NOMO-1 (cell line): ENCODE measurements around the gene AK5.

ENCODE experiments used
- DNase-seq, 2 experiments: peaks; one replicate each; lab custom pipeline; 2025; ENCODE audit not compliant: unreplicated experiment in 2 of 2; lab: John Stamatoyannopoulos, UW

Gene AK5

DNA sequence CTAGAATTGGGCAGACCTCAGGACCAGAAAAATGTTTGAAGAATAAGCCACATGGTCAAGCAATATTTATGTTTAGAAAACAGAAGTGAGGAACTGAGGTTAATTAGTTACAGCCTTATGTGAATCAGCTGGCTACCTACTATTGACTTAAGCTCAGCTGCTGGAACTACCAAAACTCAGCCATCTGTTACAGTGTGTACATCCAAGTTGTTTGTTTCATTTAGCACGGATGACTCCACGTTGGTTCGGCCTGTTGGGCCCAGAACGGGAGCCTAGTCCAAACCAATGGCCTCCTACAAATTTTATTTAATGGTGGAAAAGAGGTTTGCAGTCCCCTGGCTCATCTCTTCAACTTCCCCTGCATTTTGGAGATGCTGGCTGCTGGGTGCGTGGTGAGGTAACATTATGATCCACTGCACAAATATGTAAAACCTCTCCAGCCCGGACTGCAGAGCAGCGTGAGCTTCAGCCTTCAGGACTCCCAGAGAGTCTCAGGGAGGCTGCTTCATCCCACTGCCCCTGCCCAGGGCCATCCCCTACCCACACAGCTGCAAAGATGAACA, 257.2 kb downstream of the AK5 start:
- DNase-seq, result peak in 1 of 2 experiments; percentile 39

DNA sequence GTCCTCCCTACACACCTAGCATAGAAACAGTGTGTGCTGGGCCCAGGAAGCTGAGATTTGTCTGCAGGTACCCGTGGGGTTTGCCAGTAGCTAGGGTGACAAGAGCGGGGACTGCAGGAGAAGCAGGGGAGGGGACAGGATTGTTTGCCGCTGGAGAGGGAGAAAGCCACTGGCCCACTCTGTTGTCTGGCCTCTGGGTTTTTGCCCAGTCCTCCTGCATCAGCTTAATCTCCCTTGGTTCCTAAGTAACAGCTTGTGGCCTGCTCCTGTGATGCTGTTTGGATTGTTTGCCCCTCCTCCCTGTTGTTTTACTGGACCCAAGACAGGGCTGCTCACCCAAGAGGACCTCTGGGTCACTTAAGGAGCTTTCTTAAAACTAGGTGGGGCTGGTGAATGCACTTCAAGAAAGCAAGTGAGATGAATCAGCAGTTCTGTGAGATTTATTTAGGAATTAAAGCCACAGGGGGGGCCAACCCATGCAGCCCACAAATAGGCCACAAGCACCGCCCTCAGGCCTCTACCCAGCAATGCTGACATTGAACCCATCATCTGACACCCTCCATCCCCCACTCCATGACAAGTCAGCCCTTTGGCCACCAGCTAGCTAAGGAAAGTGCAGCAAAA, 257.8 kb downstream of the AK5 start:
- peak; percentile 14 to 41 for DNase-seq

DNA sequence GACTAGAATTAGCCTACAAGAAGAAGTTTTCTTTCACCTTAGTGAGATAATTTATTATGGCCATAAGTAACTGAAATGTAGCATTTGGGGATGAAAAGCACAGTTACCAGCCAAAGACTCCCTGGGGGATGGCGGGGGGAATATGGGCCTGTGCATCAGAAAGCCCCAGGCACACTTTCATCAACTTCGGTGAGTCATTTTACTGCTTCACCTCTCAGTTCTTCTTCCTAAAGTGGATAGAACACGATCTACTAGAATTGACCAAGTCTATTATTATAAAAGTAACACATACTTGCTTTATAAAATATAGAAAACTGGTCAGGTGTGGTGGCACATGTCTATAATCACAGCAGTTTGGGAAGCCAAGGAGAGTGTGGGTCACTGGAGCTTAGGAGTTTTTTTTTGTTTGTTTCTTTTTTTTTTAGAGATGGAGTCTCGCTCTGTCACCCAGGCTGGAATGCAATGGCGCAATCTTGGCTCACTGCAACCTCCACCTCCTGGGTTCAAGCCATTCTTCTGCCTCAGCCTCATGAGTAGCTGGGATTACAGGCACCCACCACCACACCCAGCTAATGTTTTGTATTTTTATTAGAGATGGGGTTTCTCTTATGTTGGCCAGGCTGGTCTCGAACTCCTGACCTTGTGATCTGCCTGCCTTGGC, 258.8 kb downstream of the AK5 start:
- DNase-seq, result peak; percentile 24 to 62

DNA sequence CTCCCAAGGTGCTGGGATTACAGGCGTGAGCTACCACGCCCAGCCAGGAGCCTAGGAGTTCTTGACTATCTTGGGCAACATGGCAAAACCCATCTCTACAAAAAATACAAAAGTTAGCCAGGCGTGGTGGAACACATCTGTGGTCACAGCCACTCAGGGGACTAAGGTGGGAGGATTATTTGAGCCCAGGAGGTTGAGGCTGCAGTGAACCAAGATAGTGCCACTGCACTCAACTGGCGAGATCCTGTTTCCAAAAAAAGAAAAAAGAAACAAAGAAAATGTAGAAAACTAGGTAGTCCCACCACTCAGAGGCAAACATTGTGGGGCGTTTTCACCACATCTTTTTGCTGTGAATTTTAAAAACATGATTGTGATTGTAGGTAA, 259.3 kb downstream of the AK5 start:
- DNase-seq, result no peak

DNA sequence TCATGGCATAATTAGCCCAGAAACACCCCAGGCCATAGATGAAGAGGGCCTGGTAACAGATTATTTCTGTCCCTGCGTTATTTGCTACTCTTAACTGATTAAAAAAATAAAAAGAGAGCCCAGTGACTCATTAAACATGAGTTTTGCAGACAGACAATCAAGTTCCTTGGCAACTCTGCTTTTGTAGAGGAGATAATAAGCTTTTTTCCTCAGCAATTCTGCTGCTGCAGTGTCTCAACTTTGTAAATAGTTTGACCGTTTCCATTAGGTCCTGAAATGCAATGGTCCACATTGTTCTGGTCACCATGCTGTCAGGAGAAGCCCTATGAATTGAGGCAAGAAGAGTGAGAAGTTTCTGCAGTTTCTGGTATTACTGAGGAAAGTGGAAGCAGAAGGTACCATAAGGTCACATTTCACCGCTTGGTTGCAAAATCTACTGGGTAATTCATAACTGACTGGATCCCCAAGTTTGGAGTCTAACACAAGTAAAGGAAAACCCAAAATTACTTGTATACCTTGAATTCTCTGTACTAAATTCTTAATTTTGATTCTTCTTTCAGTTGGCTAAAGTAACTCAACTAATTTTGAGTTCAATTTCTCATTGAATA, 261.1 kb downstream of the AK5 start:
- DNase-seq, result peak; percentile 20 to 79

DNA sequence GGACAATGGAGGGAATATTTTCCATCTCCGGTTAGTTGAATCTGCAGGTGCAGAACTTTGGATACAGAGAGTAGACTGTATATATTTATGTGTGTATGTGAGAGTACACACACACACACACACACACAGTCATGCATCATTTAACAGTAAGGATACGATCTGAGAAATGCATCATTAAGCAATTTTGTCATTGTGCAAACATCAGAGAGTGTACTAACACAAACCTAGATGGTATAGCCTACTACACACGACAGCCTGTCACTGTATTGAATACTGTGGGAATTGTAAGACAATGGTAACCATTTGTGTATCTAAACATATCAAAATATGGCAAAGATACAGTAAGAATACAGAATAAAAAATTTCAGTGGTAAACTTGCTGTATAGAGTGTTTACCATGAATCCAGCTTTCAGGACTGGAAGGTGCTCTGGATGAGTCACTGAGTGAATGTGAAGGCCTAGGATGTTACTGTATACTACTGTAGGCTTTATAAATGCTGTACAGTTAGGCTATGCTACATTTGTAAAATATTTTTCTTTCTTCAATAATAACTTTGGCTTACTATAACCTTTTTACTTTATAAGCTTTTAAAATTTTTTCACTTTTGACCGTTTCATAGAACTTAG, 262.1 kb downstream of the AK5 start:
- DNase-seq, result no peak

DNA sequence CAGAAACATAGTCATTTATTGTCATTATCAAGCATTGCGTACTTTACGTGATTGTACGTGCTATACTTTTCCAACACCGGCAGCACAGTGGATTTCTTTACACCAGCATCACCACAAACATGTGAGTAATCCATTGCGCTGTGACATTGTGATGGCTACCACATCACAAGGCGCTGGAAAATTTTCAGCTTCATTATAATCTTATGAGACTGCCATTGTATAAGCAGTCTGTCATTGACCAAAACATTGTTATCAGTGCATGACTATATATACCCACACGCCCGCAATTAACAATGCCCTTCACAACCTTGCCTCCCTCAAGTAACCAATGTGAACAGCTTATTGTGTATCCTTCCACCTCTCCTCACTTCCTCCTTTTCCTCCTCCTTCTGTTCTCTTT, 263.0 kb downstream of the AK5 start:
- DNase-seq, result no peak

DNA sequence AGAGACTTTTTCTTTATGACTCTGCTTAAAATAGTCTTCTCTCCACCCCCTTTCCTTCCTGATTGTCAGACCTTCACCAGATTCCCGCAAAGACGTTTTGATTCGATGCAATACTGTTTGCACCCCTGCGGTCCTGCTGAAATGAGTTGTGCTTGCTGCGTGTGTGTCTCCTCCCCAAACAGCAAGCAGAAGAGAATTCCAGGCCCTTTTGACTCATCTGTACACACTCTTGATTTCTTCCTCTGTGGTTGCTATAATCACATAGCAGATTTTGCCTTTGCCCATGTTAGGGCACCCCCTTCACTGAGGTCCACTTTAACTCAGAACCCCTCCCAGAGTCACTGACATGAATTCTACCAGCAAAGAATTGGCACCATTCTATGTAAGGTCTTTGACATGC, 264.2 kb downstream of the AK5 start:
- no peak for DNase-seq

DNA sequence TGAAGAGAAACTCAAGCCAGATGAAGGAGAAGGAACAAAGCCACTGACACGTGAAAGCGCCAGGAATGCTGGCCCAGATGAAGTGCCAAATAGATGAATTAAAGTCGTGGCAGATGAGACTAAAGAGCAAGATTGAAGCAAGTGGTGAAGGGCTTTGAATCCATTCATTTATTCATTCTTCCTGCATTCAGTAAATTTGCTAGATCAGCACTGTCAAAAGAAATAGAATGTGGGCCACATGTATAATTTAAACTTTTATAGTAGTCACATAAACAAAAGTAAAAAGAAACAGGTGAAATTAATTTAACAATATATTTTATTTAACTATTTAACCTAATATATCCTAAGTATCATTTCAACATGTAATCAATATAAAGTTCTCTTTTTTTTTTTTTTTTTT, 265.1 kb downstream of the AK5 start:
- DNase-seq, result no peak

DNA sequence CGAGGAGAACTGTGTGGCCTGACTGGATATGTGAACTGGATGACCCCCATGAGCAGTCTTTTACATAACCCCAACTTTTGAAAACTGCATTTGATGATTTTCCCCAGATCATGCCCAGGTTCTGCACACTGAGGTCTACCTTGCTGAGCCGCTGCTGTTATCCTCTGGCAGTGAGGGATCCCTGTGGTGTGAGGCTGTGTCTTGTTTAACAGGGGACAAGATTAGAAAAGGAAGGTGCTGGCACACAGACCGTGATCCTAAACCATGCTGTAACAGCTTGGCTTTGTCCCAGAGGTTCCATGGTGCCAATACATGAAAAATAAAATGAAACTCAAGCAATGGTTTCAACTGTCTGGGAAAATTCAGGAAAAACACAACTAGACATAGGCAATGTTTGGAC, 266.5 kb downstream of the AK5 start:
- DNase-seq, result no peak

DNA sequence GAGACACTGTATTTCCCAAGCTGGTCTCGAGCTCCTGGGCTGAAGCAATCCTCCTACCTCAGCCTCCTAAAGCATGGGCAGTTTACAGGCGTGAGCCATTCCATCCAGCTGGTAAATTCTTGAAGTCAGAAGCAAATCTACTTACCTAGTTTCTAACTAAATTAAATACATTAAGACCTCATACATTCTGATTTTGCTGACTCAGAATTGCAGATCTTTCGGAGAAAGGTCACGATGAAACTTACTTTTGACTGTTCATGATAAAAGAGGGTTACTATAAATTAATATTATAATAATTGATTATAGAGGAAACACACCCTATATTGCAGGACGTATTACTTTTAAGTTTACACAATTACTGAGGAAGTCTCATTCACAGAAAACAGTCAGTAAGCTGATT, 268.3 kb downstream of the AK5 start:
- DNase-seq, result no peak

DNA sequence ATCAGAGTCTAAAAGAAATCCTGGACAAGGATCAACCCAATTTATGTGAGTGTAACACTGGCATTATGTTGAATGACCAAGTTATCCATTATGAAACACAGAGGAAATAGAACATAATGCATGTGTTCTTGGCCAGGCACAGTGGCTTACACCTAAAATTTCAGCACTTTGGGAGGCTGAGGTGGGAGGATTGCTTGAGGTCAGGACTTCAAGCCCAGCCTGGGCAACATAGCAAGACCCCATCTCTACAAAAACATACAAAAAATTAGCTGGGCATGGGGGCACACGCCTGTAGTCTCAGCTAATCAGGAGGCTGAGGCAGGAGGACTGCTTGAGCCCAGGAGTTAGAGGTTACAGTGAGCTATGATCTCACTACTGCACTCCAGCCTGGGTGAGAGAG, 270.8 kb downstream of the AK5 start:
- DNase-seq, result no peak

DNA sequence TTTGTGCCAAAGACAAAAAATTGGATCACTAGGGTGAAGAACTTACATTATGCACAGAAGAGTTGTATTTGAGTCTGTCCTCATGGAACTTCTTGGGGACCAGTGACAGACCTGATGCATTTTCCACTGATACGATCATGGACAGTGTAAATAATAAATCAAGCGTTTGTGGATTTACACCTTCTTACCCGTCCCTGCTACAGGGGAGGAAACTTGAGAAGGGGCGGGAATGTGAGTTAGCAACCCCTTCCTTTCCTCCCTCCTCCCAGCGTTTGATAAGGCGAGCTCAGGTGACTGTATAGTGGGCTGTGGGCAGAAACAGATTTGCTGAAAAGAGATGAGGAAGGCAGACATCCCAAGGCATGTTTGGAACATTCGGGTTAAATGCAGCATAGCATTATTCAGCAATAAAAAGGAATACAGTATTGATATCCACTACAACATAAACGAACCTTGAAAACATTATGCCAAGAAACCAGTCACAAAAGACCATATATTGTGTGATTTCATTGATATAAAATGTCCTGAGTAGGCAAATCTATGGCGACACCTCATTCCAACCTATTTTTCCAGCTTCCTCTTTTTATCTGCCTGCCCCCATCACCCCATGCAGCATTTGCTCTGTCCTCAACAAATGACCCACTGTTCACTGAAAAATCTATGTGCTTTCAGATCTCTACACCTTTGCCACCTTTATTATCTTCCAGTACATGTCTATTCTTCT, 271.9 kb downstream of the AK5 start:
- no peak for DNase-seq

DNA sequence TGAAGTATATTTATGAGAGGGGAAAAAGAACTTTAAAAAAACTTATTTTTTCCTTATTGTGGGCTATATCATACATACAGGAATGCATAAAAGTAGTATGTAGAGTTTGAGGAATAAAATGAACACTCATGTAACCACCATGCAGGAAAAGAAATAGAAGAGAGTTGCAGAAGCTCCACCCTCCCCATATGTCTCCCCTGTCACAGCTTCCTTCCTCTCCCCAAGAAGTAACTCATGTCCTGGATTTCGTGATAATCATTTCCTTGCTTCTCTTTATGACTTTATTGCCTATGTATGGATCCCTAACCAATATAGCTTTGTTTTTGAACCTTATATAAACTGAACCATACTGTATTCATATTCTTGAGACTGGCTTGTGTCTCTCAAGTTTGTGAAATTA, 274.2 kb downstream of the AK5 start:
- DNase-seq, result peak in 1 of 2 experiments; percentile 59

DNA sequence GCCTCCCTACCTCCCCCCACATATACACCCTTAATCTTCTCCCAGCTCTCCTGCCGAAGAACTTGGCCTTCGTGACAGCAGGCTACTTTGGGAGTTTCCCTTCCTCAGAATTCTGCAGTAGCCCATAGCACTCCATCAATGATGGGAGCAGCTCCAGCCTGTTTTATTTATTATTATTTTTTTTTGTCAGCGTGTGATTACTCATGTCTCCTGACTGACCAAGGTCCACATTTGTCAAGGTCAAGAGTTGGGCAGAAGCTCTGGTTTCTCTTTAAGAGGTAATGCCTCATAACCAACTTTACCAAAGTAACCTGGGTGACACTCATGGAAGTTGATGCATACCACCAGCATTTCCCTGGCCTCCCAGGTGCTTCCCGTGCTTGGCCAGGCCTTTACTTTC, 275.2 kb downstream of the AK5 start:
- DNase-seq, result no peak

DNA sequence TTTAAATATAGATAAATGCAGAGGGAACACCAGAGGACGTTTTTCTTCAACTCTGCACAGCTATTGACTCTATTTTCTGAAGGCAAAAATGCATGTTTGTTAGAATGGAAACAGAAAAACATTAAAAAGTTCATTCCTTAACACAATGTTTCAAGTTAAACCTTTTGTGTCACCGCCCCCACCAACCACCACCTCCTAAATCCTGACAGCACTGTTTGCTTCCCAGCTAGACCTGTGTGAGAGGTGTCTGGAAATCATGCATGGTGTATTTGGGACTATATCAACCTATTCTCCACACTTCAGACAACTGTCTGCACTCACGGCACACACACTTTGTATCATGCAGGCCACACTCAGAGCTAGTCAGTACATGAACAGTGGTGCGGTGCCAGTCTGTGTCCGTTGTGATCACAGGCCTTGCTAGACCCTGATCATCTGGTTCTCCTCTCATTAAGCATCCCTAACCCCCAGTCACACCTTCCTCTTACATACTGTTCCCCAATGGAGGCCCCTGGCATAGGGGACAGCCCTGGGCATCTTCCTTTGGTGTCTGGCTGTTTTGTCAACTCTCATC, 276.9 kb downstream of the AK5 start:
- DNase-seq, result no peak

DNA sequence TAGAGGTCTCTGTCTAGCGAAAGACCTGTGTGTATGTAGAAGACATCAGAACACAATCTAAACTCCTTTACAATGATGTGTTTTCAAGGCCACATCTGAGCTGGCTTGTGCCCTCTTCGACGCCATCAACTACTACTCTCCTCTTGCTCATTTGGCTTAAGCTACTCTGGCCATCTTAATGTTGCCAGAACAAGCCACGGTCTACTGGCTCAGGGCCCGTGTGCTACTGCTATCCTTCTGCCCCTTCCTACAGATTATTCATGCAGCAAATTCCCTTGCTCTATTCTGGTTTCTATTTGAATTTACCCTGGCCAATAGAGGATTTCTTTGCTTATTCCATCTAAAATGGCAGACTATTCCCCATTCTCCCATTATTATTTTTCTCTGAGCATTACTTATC, 278.9 kb downstream of the AK5 start:
- DNase-seq, result no peak

DNA sequence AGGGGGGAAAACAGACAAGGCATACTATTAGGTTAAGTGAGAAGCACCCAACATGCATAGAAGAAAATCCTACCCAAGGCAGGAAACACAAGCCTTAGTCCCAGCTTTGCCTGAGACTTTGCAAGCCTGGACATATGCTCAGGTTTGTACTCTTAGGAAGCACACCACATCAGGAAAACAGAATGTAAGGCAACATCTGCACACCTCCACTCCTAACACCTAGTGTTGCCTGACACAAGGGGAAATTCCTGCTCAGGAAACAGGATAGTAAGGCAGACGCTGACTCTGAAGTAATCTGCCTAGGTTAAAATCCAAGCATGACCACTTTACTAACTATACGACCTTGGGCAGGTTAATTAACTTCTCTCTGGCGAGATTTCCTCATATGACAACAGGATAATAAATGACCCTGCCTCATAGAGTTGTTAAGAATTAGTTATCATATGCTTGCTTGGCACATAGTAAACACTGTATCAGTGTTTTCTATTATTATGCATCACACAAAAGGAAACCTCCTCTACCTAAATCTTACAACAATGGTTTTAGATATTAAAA, 280.9 kb downstream of the AK5 start:
- DNase-seq, result no peak

DNA sequence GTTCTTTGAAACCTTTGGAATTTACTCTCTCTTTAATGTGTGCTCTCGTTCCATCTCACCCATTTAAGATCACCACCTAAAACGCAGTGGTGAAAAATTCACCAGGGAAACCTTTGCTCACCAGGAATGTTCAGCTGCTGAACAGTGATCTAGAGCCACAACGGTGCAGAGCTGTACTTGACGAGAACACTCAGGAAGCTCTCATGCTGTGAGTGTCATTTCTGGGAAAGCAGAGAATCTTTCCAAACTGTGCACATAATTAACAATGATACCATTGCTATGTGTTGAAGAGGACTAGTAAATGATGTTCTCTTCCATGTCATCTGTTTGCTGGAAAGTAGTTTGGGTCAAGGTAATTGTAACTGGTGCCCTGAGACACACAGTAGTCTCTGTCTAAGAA, 283.5 kb downstream of the AK5 start:
- no peak for DNase-seq

DNA sequence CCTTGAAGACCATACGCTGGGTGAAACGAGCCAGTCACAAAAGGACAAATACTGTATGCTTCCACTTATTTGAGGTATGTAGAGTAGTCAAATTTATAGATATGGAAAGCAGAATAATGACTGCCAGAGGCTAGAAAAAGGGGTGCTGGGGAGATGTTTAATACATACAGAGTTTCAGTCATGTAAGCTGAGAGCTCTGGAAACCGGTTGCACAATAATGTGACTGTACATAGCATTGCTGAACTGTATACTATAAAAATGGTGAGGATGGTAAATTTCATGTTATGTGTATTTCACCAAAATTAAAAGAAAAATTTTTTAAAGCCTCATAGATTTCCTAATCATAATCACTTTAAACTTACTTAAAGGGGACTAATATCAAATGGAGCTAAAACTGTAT, 289.8 kb downstream of the AK5 start:
- DNase-seq, result no peak
